Astrocyte (in vitro differentiated cells and primary cell): Measurements from ENCODE around the gene BTG2. TPM values are rescaled to one million over a fixed set of nuclear protein-coding genes. Genes with fewer than 3 reads are reported as not detected.

Experiments
- DNase-seq: peaks from one replicate; pipeline ENCODE4 v3.0.0-alpha.2; 2010; ENCODE audit warnings: low read depth
- FAIRE-seq: peaks from 2 replicates; lab custom pipeline; 2011; peaks lifted over from hg19 to GRCh38; lab: Jason Lieb, UNC
- H2AFZ ChIP-seq: 2 replicates; pipeline ENCODE4 v1.6.0; 2012; ENCODE audit warnings: low read depth, low read length, inconsistent platforms
- H3K27ac ChIP-seq: 2 replicates; pipeline ENCODE4 v1.5.1; 2011; ENCODE audit warnings: low read depth, low read length, inconsistent platforms
- H3K27me3 ChIP-seq: 2 replicates; pipeline ENCODE4 v1.6.0; 2011; ENCODE audit warnings: low read length, inconsistent platforms; ENCODE audit not compliant: insufficient read depth
- H3K36me3 ChIP-seq: 2 replicates; pipeline ENCODE4 v1.5.1; 2011; ENCODE audit warnings: low read length, inconsistent platforms; ENCODE audit not compliant: insufficient read depth
- H3K4me1 ChIP-seq: 2 replicates; pipeline ENCODE4 v1.5.1; 2011; ENCODE audit warnings: low read length, inconsistent platforms; ENCODE audit not compliant: insufficient read depth
- H3K4me2 ChIP-seq: 2 replicates; pipeline ENCODE4 v1.6.0; 2012; ENCODE audit warnings: low read length, inconsistent platforms
- H3K4me3 ChIP-seq: 2 replicates; pipeline ENCODE4 v1.5.1; 2011; ENCODE audit warnings: low read depth, mild to moderate bottlenecking, low read length, inconsistent platforms; ENCODE audit not compliant: insufficient read depth
- H3K79me2 ChIP-seq: 2 replicates; pipeline ENCODE4 v1.6.0; 2012; ENCODE audit warnings: mild to moderate bottlenecking, low read length, inconsistent platforms; ENCODE audit not compliant: insufficient read depth
- H3K9ac ChIP-seq: 2 replicates; pipeline ENCODE4 v1.6.0; 2012; ENCODE audit warnings: mild to moderate bottlenecking, low read length, inconsistent platforms
- H3K9me3 ChIP-seq: 2 replicates; pipeline ENCODE4 v1.5.1; 2012; ENCODE audit warnings: low read depth, mild to moderate bottlenecking, low read length, inconsistent platforms; ENCODE audit not compliant: insufficient read depth
- H4K20me1 ChIP-seq: 2 replicates; pipeline ENCODE4 v1.6.0; 2012; ENCODE audit warnings: low read length, inconsistent platforms; ENCODE audit not compliant: insufficient read depth
- H3K27ac Mint-ChIP-seq: one replicate; pipeline ENCODE4 v1.8.0; 2021; ENCODE audit warnings: mild to moderate bottlenecking, mixed read lengths; ENCODE audit not compliant: unreplicated experiment
- H3K27me3 Mint-ChIP-seq: one replicate; pipeline ENCODE4 v1.8.0; 2021; ENCODE audit warnings: low read depth, mixed read lengths; ENCODE audit not compliant: unreplicated experiment
- H3K36me3 Mint-ChIP-seq: one replicate; pipeline ENCODE4 v1.8.0; 2021; ENCODE audit warnings: low read depth, mixed read lengths; ENCODE audit not compliant: unreplicated experiment
- H3K4me1 Mint-ChIP-seq: one replicate; pipeline ENCODE4 v1.8.0; 2021; ENCODE audit warnings: low read depth, mixed read lengths; ENCODE audit not compliant: unreplicated experiment
- H3K4me3 Mint-ChIP-seq: one replicate; pipeline ENCODE4 v1.8.0; 2021; ENCODE audit warnings: mild to moderate bottlenecking, moderate library complexity, mixed read lengths; ENCODE audit not compliant: unreplicated experiment
- H3K9me3 Mint-ChIP-seq: one replicate; pipeline ENCODE4 v1.8.0; 2021; ENCODE audit warnings: mild to moderate bottlenecking, mixed read lengths; ENCODE audit not compliant: unreplicated experiment
- EZH2 ChIP-seq: IDR thresholded peaks from 2 replicates; pipeline ENCODE4 v1.6.1; 2012; ENCODE audit warnings: mild to moderate bottlenecking, low read length, inconsistent platforms; ENCODE audit not compliant: insufficient read depth
- total RNA-seq: library from RNA; stranded (reverse); gene quantifications from 2 replicates; pipeline ENCODE4 v1.2.1, GENCODE V29; 2021
- TF ChIP-seq, protein P1 (sequence below): IDR thresholded peaks from 2 replicates; pipeline ENCODE4 v1.5.1; 2011; ENCODE audit warnings: low read depth, mild to moderate bottlenecking, inconsistent platforms, low read length, moderate library complexity; ENCODE audit not compliant: insufficient read depth

Gene BTG2
- total RNA-seq, 1 donor from 2014 or later: 58.3 TPM

DNA sequence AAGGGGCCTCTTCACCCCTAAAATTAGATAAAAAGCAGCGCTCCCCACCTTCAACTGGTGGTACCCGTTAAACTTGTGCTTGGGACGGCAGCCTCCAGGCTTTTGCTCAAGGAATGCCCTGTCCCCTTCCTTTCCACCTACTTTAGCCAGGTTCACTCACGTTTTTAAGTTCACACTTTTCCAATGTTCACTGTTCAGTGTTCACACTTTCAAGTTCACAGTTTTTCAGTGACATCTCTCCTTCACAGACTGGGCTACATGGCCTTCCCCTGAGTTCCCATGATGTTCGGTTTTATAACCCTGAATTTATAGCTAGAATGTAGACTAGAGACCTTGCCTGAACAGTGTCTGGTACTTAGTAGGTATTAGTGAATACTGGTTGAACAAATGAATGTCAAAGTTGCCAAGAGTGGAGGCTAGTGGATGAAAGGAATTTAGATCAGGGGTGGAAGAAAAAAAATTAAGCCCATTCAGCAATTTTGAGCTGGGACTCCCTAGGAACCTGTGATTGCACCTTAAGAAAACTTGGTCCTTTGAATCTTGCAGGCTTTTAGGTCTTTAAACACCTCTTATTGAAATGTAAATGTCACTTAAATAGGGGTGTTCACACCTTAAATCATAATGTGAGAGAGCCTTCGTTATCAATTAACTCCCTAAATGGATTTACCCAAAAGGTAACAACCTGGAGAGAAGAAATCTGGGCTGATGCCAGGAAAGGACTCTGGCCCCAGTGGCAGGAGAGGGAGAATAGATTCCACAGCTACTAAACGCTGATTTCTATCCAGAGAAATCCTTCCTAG, 12.3 kb downstream of the BTG2 start:
- FAIRE-seq: no peak
- H3K4me1 Mint-ChIP-seq: peaks cover 11% of the 10 kb centered on the region
- H3K9ac ChIP-seq: no peak overlapping the region
- H3K27ac Mint-ChIP-seq: no peak overlapping the region
- peaks cover 19% of the 10 kb centered on the region for H3K27me3 ChIP-seq
- no peaks in the 10 kb centered on the region for H3K9me3 ChIP-seq
- H3K79me2 ChIP-seq: no peaks in the 10 kb centered on the region
- no peaks in the 10 kb centered on the region for H4K20me1 ChIP-seq
- no peak overlapping the region for H2AFZ ChIP-seq
- peaks cover 3% of the 10 kb centered on the region for H3K36me3 Mint-ChIP-seq
- H3K4me3 ChIP-seq: no peak overlapping the region
- DNase-seq: no peak
- H3K4me2 ChIP-seq: no peak overlapping the region
- no peaks in the 10 kb centered on the region for H3K36me3 ChIP-seq
- no peak for TF ChIP-seq EZH2
- TF ChIP-seq, protein P1, sequence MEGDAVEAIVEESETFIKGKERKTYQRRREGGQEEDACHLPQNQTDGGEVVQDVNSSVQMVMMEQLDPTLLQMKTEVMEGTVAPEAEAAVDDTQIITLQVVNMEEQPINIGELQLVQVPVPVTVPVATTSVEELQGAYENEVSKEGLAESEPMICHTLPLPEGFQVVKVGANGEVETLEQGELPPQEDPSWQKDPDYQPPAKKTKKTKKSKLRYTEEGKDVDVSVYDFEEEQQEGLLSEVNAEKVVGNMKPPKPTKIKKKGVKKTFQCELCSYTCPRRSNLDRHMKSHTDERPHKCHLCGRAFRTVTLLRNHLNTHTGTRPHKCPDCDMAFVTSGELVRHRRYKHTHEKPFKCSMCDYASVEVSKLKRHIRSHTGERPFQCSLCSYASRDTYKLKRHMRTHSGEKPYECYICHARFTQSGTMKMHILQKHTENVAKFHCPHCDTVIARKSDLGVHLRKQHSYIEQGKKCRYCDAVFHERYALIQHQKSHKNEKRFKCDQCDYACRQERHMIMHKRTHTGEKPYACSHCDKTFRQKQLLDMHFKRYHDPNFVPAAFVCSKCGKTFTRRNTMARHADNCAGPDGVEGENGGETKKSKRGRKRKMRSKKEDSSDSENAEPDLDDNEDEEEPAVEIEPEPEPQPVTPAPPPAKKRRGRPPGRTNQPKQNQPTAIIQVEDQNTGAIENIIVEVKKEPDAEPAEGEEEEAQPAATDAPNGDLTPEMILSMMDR: no peak
- H3K27ac ChIP-seq: no peak overlapping the region
- H3K27me3 Mint-ChIP-seq: peaks cover 19% of the 10 kb centered on the region
- peaks cover 5% of the 10 kb centered on the region for H3K4me1 ChIP-seq
- no peak overlapping the region for H3K4me3 Mint-ChIP-seq
- H3K9me3 Mint-ChIP-seq: peaks cover 3% of the 10 kb centered on the region

DNA sequence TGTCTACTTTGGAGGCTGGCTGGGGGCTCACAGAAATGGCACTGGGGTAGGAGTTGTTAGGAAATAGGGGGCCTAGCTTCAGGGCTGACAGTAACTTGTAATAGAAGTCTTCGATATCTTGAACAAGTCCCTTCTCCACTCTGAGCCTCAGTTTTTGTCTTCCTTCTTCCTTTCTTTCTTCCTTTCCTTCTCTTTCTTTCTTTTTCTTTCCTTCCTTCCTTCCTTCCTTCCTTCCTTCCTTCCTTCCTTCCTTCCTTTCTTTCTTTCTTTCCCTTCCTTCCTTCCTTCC, 12.9 kb downstream of the BTG2 start:
- peaks cover 3% of the 10 kb centered on the region for H3K9me3 Mint-ChIP-seq
- H3K79me2 ChIP-seq: no peaks in the 10 kb centered on the region
- DNase-seq (no peak), FAIRE-seq (no peak)
- no peak overlapping the region for H3K27ac Mint-ChIP-seq
- H2AFZ ChIP-seq: no peak overlapping the region
- H3K4me1 Mint-ChIP-seq: peaks cover 11% of the 10 kb centered on the region
- H3K4me2 ChIP-seq: no peak overlapping the region
- H3K36me3 ChIP-seq: no peaks in the 10 kb centered on the region
- no peaks in the 10 kb centered on the region for H4K20me1 ChIP-seq
- no peak overlapping the region for H3K9ac ChIP-seq
- TF ChIP-seq, protein P1: no peak
- no peak for TF ChIP-seq EZH2
- H3K4me3 ChIP-seq: no peak overlapping the region
- H3K9me3 ChIP-seq: no peaks in the 10 kb centered on the region
- peaks cover 21% of the 10 kb centered on the region for H3K27me3 Mint-ChIP-seq
- H3K36me3 Mint-ChIP-seq: peaks cover 3% of the 10 kb centered on the region
- no peak overlapping the region for H3K4me3 Mint-ChIP-seq
- peaks cover 20% of the 10 kb centered on the region for H3K27me3 ChIP-seq
- H3K27ac ChIP-seq: no peak overlapping the region
- peaks cover 5% of the 10 kb centered on the region for H3K4me1 ChIP-seq

DNA sequence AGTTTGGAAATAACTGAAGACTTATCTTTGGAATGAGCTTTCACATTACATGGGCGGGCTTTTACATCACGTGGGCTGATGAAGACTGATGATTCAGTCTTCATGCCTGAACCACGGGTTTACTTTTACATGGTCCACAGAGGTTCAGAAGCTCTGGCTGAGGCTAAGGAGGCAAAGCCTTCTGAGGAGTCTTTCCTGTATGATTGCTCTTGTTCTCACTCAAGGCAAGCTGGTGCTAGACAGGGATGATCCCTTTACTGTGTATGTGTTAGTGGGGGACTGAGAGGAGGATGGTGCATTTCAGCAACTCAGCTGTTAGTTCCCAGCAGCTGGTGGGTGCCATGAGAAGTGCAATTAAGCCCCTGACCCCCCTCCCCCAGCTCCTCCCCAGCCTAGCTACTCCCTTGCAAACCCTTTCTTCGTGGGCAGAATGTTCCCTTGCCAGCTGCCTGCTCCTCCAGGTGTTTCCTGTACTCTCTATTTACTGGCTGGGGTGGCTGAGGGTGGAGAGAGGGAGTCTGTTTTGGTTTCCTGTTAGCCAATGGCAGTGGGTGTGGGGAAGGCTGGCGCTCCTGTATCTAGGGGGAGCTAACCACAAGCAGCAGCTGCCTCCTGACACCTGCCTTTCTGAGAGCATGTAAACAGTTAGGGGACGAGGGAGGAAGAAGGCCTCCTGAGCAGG, 15.4 kb downstream of the BTG2 start:
- Histone ChIP-seq H3K4me2 (no peak overlapping the region), H4K20me1 (no peaks in the 10 kb centered on the region), H3K4me3 (no peak overlapping the region), H2AFZ (peak overlapping the region; percentile 39), H3K9me3 (no peaks in the 10 kb centered on the region), H3K36me3 (no peaks in the 10 kb centered on the region), H3K9ac (no peak overlapping the region), H3K4me1 (peaks cover 9% of the 10 kb centered on the region), H3K79me2 (no peaks in the 10 kb centered on the region), H3K27me3 (peaks cover 43% of the 10 kb centered on the region), H3K27ac (no peak overlapping the region)
- DNase-seq (peak; percentile 55), FAIRE-seq (no peak)
- H3K27me3 Mint-ChIP-seq: peaks cover 30% of the 10 kb centered on the region
- TF ChIP-seq, protein P1: no peak
- no peak for TF ChIP-seq EZH2
- peak overlapping the region; percentile 34 for H3K4me3 Mint-ChIP-seq
- peak overlapping the region; percentile 23 for H3K27ac Mint-ChIP-seq
- H3K9me3 Mint-ChIP-seq: peaks cover 3% of the 10 kb centered on the region
- H3K4me1 Mint-ChIP-seq: peaks cover 20% of the 10 kb centered on the region
- no peaks in the 10 kb centered on the region for H3K36me3 Mint-ChIP-seq
